BJ (cell line): ENCODE measurements around the gene MSRB3. TPM values are rescaled to one million over a fixed set of nuclear protein-coding genes. Genes with fewer than 3 reads are reported as not detected.

Experiments
- CTCF ChIA-PET: fragments of 350-600 bp; formaldehyde crosslinking; extraction: SDS; loops from one replicate; lab custom pipeline; 2021; ENCODE audit warnings: antibody characterized with exemption, inconsistent platforms; lab: Yijun Ruan, JAX
- POLR2A ChIA-PET: fragments of 300-600 bp; sonication (Branson Sonifier 250); formaldehyde crosslinking; extraction: SDS; loops from one replicate; lab custom pipeline; 2021; ENCODE audit warnings: antibody characterized with exemption; lab: Charles Lee
- DNase-seq: peaks from one replicate; pipeline ENCODE4 v3.0.0-alpha.2; 2011; ENCODE audit warnings: low read depth
- H3K27me3 ChIP-seq: 2 replicates; pipeline ENCODE4 v1.6.0; 2011; ENCODE audit warnings: low read length; ENCODE audit not compliant: control insufficient read depth, insufficient read depth
- H3K36me3 ChIP-seq: 2 replicates; pipeline ENCODE4 v1.5.1; 2011; ENCODE audit warnings: low read length; ENCODE audit not compliant: control insufficient read depth, insufficient read depth
- H3K4me3 ChIP-seq: 2 replicates; pipeline ENCODE4 v1.5.1; 2011; ENCODE audit warnings: low read depth, mild to moderate bottlenecking, control low read depth, low read length
- CTCF ChIP-seq: IDR thresholded peaks from 2 replicates; pipeline ENCODE4 v1.5.1; 2011; ENCODE audit warnings: low read depth, mild to moderate bottlenecking, control low read depth, inconsistent platforms, low read length, moderate library complexity; ENCODE audit not compliant: insufficient read depth
- polyA plus RNA-seq: library from polyadenylated mRNA; depleted of rRNA; stranded (reverse); fragments of >200 nt; gene quantifications from 2 replicates; pipeline ENCODE4 v1.2.3, GENCODE V29; 2011

Gene MSRB3
- polyA plus RNA-seq, 1 experiment: 76.0 TPM

GRCh38 chr12:65306366-65307168 lies 28.1 kb downstream of the MSRB3 start:
- Histone ChIP-seq H3K4me3 (no peak overlapping the region), H3K36me3 (no peaks in the 10 kb centered on the region), H3K27me3 (no peaks in the 10 kb centered on the region)
- no peak for DNase-seq
- TF ChIP-seq CTCF: peak; percentile 73
- POLR2A ChIA-PET: interaction anchor here (0.6 kb wide), 1 partner anchor 824 kb away, joined by 3 read pairs; no protein-coding TSS in a partner anchor
- CTCF ChIA-PET: interaction anchor here (0.6 to 1.6 kb wide), 11 partner anchors 9 to 680 kb away, joined by 3 to 5 read pairs (median 3); no protein-coding TSS in a partner anchor

GRCh38 chr12:65307169-65307501 lies 28.7 kb downstream of the MSRB3 start:
- POLR2A ChIA-PET: interaction anchor here (0.6 kb wide), 1 partner anchor 824 kb away, joined by 3 read pairs; no protein-coding TSS in a partner anchor
- H3K36me3 ChIP-seq: no peaks in the 10 kb centered on the region
- TF ChIP-seq CTCF: no peak
- no peak overlapping the region for H3K4me3 ChIP-seq
- CTCF ChIA-PET: interaction anchor here (0.6 to 1.6 kb wide), 4 partner anchors 9 to 679 kb away, joined by 3 to 4 read pairs (median 4); no protein-coding TSS in a partner anchor
- H3K27me3 ChIP-seq: no peaks in the 10 kb centered on the region
- DNase-seq: no peak

GRCh38 chr12:65308006-65308405 lies 29.5 kb downstream of the MSRB3 start:
- no peak for TF ChIP-seq CTCF
- no peaks in the 10 kb centered on the region for H3K27me3 ChIP-seq
- no peak overlapping the region for H3K4me3 ChIP-seq
- ChIA-PET POLR2A (no interaction called here), CTCF (no interaction called here)
- DNase-seq: no peak
- H3K36me3 ChIP-seq: no peaks in the 10 kb centered on the region

GRCh38 chr12:65308601-65309071 lies 30.2 kb downstream of the MSRB3 start:
- ChIA-PET POLR2A (no interaction called here), CTCF (interaction anchor here (0.8 to 1.2 kb wide), 2 partner anchors 217 to 294 kb away, joined by 3 to 4 read pairs; no protein-coding TSS in a partner anchor)
- H3K27me3 ChIP-seq: no peaks in the 10 kb centered on the region
- no peaks in the 10 kb centered on the region for H3K36me3 ChIP-seq
- DNase-seq: peak; percentile 34
- no peak overlapping the region for H3K4me3 ChIP-seq
- no peak for TF ChIP-seq CTCF

- no peak for TF ChIP-seq CTCF
- no peaks in the 10 kb centered on the region for H3K36me3 ChIP-seq
- CTCF ChIA-PET: interaction anchor here (1.0 to 1.6 kb wide), 2 partner anchors 207 to 292 kb away, joined by 3 to 7 read pairs; no protein-coding TSS in a partner anchor
- no peak overlapping the region for H3K4me3 ChIP-seq
- POLR2A ChIA-PET: no interaction called here
- no peaks in the 10 kb centered on the region for H3K27me3 ChIP-seq
- no peak for DNase-seq
These were observed 32.8 kb downstream of the MSRB3 start for GRCh38 chr12:65311260-65311659.
